HCT116 (cell line): ENCODE results near the gene PCDH9.

ENCODE experiments used
- POLR2A ChIP-seq: IDR thresholded peaks from 2 replicates; pipeline ENCODE4 v1.7.0; 2011; ENCODE audit warnings: borderline replicate concordance; ENCODE audit not compliant: insufficient read depth, insufficient read length; ENCODE audit errors: extremely low read depth
- RAD21 ChIP-seq: IDR thresholded peaks from 2 replicates; pipeline ENCODE4 v1.6.1; 2012; ENCODE audit warnings: low read depth, mild to moderate bottlenecking
- REST ChIP-seq: IDR thresholded peaks from 2 replicates; pipeline ENCODE4 v1.6.1; 2012; ENCODE audit warnings: low read depth
- ZBTB33 ChIP-seq: IDR thresholded peaks from 2 replicates; pipeline ENCODE4 v1.6.1; 2011; ENCODE audit warnings: mild to moderate bottlenecking, low read length, moderate library complexity; ENCODE audit not compliant: insufficient replicate concordance; ENCODE audit errors: extremely low read depth

- TF ChIP-seq REST (no peak), ZBTB33 (no peak), RAD21 (no peak), POLR2A (no peak)
Measured at GRCh38 chr13:66532146-66532545, 698.0 kb downstream of the PCDH9 start.
